Hematopoietic multipotent progenitor cell treated with erythropoietin and hydrocortisone succinate and interleukin-3 and kit ligand, for 4 days (in vitro differentiated cells): ENCODE measurements around the gene ACTN4.

Experiments
- DNase-seq: peaks from one replicate; pipeline ENCODE4 v3.0.0-alpha.2; 2015

The ACTN4 gene

GRCh38 chr19:38638461-38638860, 9.0 kb upstream of the ACTN4 start:
- no peak for DNase-seq

GRCh38 chr19:38639679-38640078, 7.8 kb upstream of the ACTN4 start:
- DNase-seq, result no peak

GRCh38 chr19:38640368-38640767, 7.1 kb upstream of the ACTN4 start:
- no peak for DNase-seq

GRCh38 chr19:38642176-38642575, 5.3 kb upstream of the ACTN4 start:
- no peak for DNase-seq

- peak; percentile 37 for DNase-seq
Observed at GRCh38 chr19:38644719-38645118, 2.7 kb upstream of the ACTN4 start.

- no peak for DNase-seq
Observed at GRCh38 chr19:38647966-38648768, 718 bp downstream of the ACTN4 start.

- no peak for DNase-seq
Observed at GRCh38 chr19:38648769-38649304, 1.4 kb downstream of the ACTN4 start.

- DNase-seq, result no peak
Observed at GRCh38 chr19:38649305-38650171, 2.1 kb downstream of the ACTN4 start.

GRCh38 chr19:38650172-38650775, 2.8 kb downstream of the ACTN4 start:
- DNase-seq, result no peak

- peak; percentile 59 for DNase-seq
Observed at GRCh38 chr19:38650911-38651584, 3.6 kb downstream of the ACTN4 start.

- DNase-seq, result no peak
Observed at GRCh38 chr19:38653028-38653571, 5.7 kb downstream of the ACTN4 start.

- DNase-seq, result no peak
Observed at GRCh38 chr19:38654628-38655055, 7.2 kb downstream of the ACTN4 start.

GRCh38 chr19:38655148-38655824, 7.8 kb downstream of the ACTN4 start:
- DNase-seq, result no peak

GRCh38 chr19:38656171-38656981, 8.9 kb downstream of the ACTN4 start:
- peak; percentile 35 for DNase-seq

- DNase-seq, result no peak
Observed at GRCh38 chr19:38657633-38658222, 10.3 kb downstream of the ACTN4 start.

GRCh38 chr19:38658462-38659306, 11.2 kb downstream of the ACTN4 start:
- DNase-seq, result no peak

GRCh38 chr19:38660724-38661123, 13.3 kb downstream of the ACTN4 start:
- no peak for DNase-seq

- no peak for DNase-seq
Observed at GRCh38 chr19:38661136-38661535, 13.7 kb downstream of the ACTN4 start.

GRCh38 chr19:38661996-38662395, 14.5 kb downstream of the ACTN4 start:
- no peak for DNase-seq
